Thyroid gland (tissue), 4 donors: Measurements from ENCODE around the gene ASTL.

Experiments used
- POLR2A ChIP-seq, 2 donors: fragments of 450-650 bp; IDR thresholded peaks; one replicate each; pipeline ENCODE4 v1.6.1; 2017; ENCODE audit warnings: antibody characterized with exemption in 2 of 2, mild to moderate bottlenecking in 2 of 2, moderate library complexity in 1 of 2
- TF ChIP-seq, protein P1 (sequence below), 6 experiments: fragments of 200-600 bp in 3 of 6; fragments of 450-650 bp in 3 of 6; sonication (generic) in 3 of 6; IDR thresholded peaks; one replicate each; pipeline ENCODE4 v1.5.1; 2016 to 2019; ENCODE audit warnings: antibody characterized with exemption in 6 of 6, mild to moderate bottlenecking in 2 of 6, inconsistent platforms in 1 of 6, moderate library complexity in 1 of 6

DNA sequence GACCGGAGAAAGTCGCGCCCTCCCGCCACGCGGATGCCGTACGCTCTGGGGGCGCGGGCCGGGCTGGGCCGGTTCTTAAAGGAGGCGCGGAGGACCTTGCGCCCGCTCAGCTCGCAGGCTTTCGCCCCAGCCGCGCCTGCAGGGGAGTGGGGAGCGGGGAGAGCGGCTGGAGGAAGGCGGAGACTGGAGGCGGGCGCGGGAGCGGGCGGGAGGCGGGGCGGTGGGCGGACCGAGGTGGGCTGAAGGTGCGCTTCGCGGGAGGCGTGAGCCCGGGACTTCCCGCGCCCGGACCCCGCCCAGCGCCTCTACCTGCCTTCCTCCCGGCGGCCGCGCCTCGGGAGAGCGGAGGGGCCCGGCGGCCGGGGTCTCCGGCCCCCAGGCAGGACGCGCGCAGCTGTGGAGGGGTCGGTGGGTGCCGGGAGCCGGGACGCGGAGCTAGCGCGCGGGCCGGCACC is 21.9 kb downstream of the ASTL start, which contains the start of gene ADRA2B:
- TF ChIP-seq, protein P1, sequence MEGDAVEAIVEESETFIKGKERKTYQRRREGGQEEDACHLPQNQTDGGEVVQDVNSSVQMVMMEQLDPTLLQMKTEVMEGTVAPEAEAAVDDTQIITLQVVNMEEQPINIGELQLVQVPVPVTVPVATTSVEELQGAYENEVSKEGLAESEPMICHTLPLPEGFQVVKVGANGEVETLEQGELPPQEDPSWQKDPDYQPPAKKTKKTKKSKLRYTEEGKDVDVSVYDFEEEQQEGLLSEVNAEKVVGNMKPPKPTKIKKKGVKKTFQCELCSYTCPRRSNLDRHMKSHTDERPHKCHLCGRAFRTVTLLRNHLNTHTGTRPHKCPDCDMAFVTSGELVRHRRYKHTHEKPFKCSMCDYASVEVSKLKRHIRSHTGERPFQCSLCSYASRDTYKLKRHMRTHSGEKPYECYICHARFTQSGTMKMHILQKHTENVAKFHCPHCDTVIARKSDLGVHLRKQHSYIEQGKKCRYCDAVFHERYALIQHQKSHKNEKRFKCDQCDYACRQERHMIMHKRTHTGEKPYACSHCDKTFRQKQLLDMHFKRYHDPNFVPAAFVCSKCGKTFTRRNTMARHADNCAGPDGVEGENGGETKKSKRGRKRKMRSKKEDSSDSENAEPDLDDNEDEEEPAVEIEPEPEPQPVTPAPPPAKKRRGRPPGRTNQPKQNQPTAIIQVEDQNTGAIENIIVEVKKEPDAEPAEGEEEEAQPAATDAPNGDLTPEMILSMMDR (IDR thresholded peaks at IDR 0.05): no peak
- TF ChIP-seq POLR2A (IDR thresholded peaks at IDR 0.05): no peak
